ENCODE results near the gene P4HA3.

GRCh38 chr11:74276581-74276980, 34.9 kb downstream of the P4HA3 start:
- TF ChIP-seq, protein P1, sequence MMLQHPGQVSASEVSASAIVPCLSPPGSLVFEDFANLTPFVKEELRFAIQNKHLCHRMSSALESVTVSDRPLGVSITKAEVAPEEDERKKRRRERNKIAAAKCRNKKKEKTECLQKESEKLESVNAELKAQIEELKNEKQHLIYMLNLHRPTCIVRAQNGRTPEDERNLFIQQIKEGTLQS (IDR thresholded peaks at IDR 0.05), result no peak
- TF ChIP-seq YY1 (IDR thresholded peaks at IDR 0.05), result no peak
- no peak for TF ChIP-seq REST (IDR thresholded peaks at IDR 0.05)
- TF ChIP-seq, protein P2, sequence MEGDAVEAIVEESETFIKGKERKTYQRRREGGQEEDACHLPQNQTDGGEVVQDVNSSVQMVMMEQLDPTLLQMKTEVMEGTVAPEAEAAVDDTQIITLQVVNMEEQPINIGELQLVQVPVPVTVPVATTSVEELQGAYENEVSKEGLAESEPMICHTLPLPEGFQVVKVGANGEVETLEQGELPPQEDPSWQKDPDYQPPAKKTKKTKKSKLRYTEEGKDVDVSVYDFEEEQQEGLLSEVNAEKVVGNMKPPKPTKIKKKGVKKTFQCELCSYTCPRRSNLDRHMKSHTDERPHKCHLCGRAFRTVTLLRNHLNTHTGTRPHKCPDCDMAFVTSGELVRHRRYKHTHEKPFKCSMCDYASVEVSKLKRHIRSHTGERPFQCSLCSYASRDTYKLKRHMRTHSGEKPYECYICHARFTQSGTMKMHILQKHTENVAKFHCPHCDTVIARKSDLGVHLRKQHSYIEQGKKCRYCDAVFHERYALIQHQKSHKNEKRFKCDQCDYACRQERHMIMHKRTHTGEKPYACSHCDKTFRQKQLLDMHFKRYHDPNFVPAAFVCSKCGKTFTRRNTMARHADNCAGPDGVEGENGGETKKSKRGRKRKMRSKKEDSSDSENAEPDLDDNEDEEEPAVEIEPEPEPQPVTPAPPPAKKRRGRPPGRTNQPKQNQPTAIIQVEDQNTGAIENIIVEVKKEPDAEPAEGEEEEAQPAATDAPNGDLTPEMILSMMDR (IDR thresholded peaks at IDR 0.05; ENCODE audit: low read depth, low read length, missing input control), result no peak
- TF ChIP-seq TAF1 (conservative IDR thresholded peaks at IDR 0.05), result no peak
- TF ChIP-seq SP1 (IDR thresholded peaks at IDR 0.05), result no peak
